NT2/D1 (cell line): ENCODE data around the gene SBF2.
A peak's percentile ranks its signal among the peaks of the same experiment; 100 is the strongest.

Experiments
- DNase-seq: peaks from one replicate; pipeline ENCODE4 v3.0.0-alpha.2; 2011; ENCODE audit warnings: low read depth, low spot score
- H3K27me3 ChIP-seq: 2 replicates; pipeline ENCODE4 v1.6.0; 2011; ENCODE audit warnings: mild to moderate bottlenecking; ENCODE audit not compliant: insufficient read length, insufficient read depth
- H3K36me3 ChIP-seq: 2 replicates; pipeline ENCODE4 v1.6.1; 2011; ENCODE audit warnings: mild to moderate bottlenecking, low read length, mixed read lengths; ENCODE audit not compliant: insufficient read depth, insufficient read length
- H3K4me1 ChIP-seq: 2 replicates; pipeline ENCODE4 v1.5.1; 2011; ENCODE audit not compliant: insufficient read depth, insufficient read length
- H3K4me3 ChIP-seq: 2 replicates; pipeline ENCODE4 v1.5.1; 2011; ENCODE audit warnings: low read depth; ENCODE audit not compliant: insufficient read length
- H3K9ac ChIP-seq: 2 replicates; pipeline ENCODE4 v1.6.0; 2011; ENCODE audit warnings: low read depth; ENCODE audit not compliant: insufficient read length
- H3K9me3 ChIP-seq: 2 replicates; pipeline ENCODE4 v1.5.1; 2011; ENCODE audit warnings: mild to moderate bottlenecking, low read length; ENCODE audit not compliant: insufficient read depth
- SUZ12 ChIP-seq: IDR thresholded peaks from 2 replicates; pipeline ENCODE4 v1.6.1; 2011; ENCODE audit not compliant: insufficient read length, insufficient read depth; ENCODE audit errors: extremely low read depth
- YY1 ChIP-seq: IDR thresholded peaks from 2 replicates; pipeline ENCODE4 v1.6.1; 2011; ENCODE audit not compliant: insufficient read length, insufficient read depth
- ZNF274 ChIP-seq: IDR thresholded peaks from 2 replicates; pipeline ENCODE4 v1.6.1; 2011; ENCODE audit warnings: mild to moderate bottlenecking, low read depth, low read length

Gene SBF2

GRCh38 chr11:9868641-9869040, 425.4 kb downstream of the SBF2 start:
- no peak overlapping the region for H3K9ac ChIP-seq
- H3K27me3 ChIP-seq, result no peaks in the 10 kb centered on the region
- no peak for DNase-seq
- no peak for TF ChIP-seq YY1
- TF ChIP-seq ZNF274, result no peak
- TF ChIP-seq SUZ12, result no peak
- 0 out of 2 replicates have a peak, but pooled peaks cover 6% of the 10 kb centered on the region for H3K9me3 ChIP-seq
- H3K4me1 ChIP-seq, result no peaks in the 10 kb centered on the region
- no peak overlapping the region for H3K4me3 ChIP-seq
- no peaks in the 10 kb centered on the region for H3K36me3 ChIP-seq

- Histone ChIP-seq H3K4me1 (no peaks in the 10 kb centered on the region), H3K27me3 (no peaks in the 10 kb centered on the region), H3K9me3 (no peaks in the 10 kb centered on the region), H3K36me3 (no peaks in the 10 kb centered on the region), H3K9ac (no peak overlapping the region), H3K4me3 (no peak overlapping the region)
- TF ChIP-seq SUZ12 (no peak), ZNF274 (no peak), YY1 (no peak)
- no peak for DNase-seq
Measured at GRCh38 chr11:9862981-9863380, 431.0 kb downstream of the SBF2 start.

GRCh38 chr11:9861860-9862725, 431.9 kb downstream of the SBF2 start:
- Histone ChIP-seq H3K9ac (no peak overlapping the region), H3K4me1 (no peaks in the 10 kb centered on the region), H3K27me3 (no peaks in the 10 kb centered on the region), H3K36me3 (no peaks in the 10 kb centered on the region), H3K4me3 (no peak overlapping the region), H3K9me3 (no peaks in the 10 kb centered on the region)
- TF ChIP-seq YY1 (no peak), ZNF274 (no peak), SUZ12 (no peak)
- DNase-seq, result peak; percentile 38

- no peak for DNase-seq
Measured at GRCh38 chr11:9859554-9860305, 434.3 kb downstream of the SBF2 start.

GRCh38 chr11:9858822-9859221, 435.2 kb downstream of the SBF2 start:
- DNase-seq, result no peak
- Histone ChIP-seq H3K9me3 (no peaks in the 10 kb centered on the region), H3K4me3 (no peak overlapping the region), H3K9ac (no peak overlapping the region), H3K27me3 (no peaks in the 10 kb centered on the region), H3K36me3 (no peaks in the 10 kb centered on the region), H3K4me1 (no peaks in the 10 kb centered on the region)
- TF ChIP-seq ZNF274 (no peak), SUZ12 (no peak), YY1 (no peak)

More at GRCh38 chr11:9859554-9860305, 434.3 kb downstream of the SBF2 start:
- TF ChIP-seq SUZ12 (no peak), ZNF274 (no peak), YY1 (no peak)
- Histone ChIP-seq H3K4me3 (no peak overlapping the region), H3K27me3 (no peaks in the 10 kb centered on the region), H3K36me3 (no peaks in the 10 kb centered on the region), H3K4me1 (no peaks in the 10 kb centered on the region), H3K9me3 (no peaks in the 10 kb centered on the region), H3K9ac (no peak overlapping the region)

- H3K9ac ChIP-seq, result no peak overlapping the region
Measured at GRCh38 chr11:9858218-9858617, 435.8 kb downstream of the SBF2 start.

More at GRCh38 chr11:9858218-9858617, 435.8 kb downstream of the SBF2 start:
- Histone ChIP-seq H3K27me3 (no peaks in the 10 kb centered on the region), H3K9me3 (no peaks in the 10 kb centered on the region), H3K4me1 (no peaks in the 10 kb centered on the region), H3K4me3 (no peak overlapping the region), H3K36me3 (no peaks in the 10 kb centered on the region)
- TF ChIP-seq YY1 (no peak), ZNF274 (no peak), SUZ12 (no peak)
- DNase-seq, result no peak
